NOMO-1 treated with DMSO at 0.1 percent for 48 hours (cell line): Measurements from ENCODE around the gene SRSF8.
A peak's percentile ranks its signal among the peaks of the same experiment; 100 is the strongest.
"Not testable (repeated sequence)": the region's sequence is repeated elsewhere in the genome, so short reads cannot be mapped to it uniquely, and the experiment has no call there.

Source experiments
- DNase-seq: peaks from one replicate; lab custom pipeline; 2025; ENCODE audit not compliant: unreplicated experiment; lab: John Stamatoyannopoulos, UW

The SRSF8 gene

GRCh38 chr11:95093548-95093947 is 26.8 kb downstream of the SRSF8 start:
- DNase-seq, result peak; percentile 10

DNA sequence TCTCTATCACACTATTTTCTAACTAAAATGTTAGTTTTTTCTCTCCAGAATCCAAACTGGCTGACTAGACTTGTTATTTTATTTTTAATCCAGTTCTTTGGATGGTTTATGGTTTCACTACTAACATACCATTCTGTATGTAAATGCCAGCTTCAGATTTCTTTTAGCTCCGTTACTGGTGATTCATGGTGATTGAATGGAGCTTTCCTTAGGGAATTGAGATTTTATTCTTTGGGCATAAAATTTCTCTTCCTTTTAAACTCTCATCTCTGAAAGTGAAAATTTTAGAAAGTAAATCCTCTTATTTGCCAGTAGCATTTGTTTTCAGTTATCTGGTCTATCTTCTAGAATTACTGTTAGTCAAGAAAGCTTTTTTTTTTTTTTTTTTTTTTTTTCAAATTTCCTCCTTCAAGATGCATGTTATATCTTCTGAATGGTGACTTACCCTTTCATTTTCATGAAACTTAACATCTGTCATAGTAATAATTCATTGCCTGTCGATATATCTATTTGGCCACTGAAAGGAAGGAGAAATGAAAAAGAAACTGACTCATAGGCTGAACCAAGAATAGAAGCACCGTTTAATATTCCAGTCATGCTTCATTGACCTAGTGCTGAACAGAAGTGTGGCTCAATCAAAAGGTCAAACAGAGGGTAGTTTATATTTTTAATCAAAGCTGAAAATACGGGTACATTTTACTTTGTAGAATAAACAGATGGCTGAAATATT is 29.3 kb downstream of the SRSF8 start:
- DNase-seq, result peak; percentile 76

- DNase-seq, result no peak
These were observed 30.5 kb downstream of the SRSF8 start for GRCh38 chr11:95097209-95097608.

GRCh38 chr11:95098826-95099225 is 32.1 kb downstream of the SRSF8 start:
- DNase-seq, result no peak

DNA sequence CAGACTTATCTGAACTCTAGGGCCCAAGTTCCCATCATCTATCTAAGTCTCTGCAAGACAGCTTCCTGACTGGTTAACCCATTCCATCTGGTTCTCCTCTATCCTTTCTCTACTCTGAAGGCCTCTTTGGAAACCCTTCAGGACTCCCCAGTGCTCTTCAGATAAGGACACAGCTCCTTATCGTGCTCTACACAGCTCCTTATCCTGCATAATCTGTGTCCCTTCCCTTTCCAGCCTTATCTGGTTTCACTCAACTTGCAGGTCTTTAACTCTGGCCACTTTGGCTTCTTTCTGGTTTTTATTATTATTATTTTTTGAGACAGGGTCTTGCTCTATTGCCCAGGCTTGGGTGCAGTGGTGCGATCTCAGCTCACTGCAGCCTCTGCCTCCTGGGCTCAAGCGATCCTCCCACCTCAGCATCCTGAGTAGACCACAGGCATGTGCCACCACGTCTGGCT is 33.5 kb downstream of the SRSF8 start:
- DNase-seq, result no peak

GRCh38 chr11:95100856-95101507 is 34.3 kb downstream of the SRSF8 start:
- DNase-seq, result no peak

DNA sequence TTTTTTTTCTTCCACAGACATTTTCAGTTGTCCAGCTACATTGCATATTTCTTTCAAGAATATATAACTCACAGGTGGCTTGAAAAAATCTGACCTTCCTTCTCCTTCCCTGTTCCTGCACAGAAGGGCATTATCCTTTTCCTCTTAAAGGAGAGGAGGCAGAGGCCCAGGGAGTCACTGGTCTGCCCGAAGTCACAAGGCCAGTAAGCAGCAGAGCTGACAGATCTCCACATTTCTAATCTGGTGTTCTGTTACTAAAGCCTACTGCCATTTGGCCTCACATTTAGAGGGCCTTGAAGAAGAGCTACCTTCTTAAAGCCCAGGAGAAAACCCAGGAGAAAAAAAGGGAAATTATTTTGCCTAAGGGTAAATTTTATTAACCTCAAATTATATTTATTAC is 35.2 kb downstream of the SRSF8 start:
- DNase-seq, result no peak

DNA sequence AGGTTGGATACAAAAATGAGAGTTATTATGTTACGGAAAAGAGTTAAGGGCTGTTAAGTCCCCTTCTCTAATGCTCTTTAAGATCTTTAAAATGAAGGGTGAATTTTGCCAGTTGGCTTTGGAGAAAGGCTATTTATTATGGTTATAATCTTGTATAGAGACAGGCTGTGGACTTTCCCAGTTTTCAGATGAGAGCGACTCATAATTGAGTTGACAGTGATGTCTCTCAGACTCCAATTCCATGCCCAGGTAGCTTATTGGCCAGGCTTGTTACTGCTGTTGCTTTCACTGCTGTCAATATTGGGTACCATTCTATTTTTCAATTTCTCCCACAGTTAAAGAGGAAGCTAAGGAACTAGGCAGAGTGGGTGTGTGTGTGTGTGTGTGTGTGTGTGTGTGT is 36.0 kb downstream of the SRSF8 start:
- no peak for DNase-seq

- no peak for DNase-seq
These were observed 37.0 kb downstream of the SRSF8 start for GRCh38 chr11:95103701-95104100.

GRCh38 chr11:95104121-95104830 is 37.6 kb downstream of the SRSF8 start:
- DNase-seq, result no peak

- DNase-seq, result no peak
These were observed 38.1 kb downstream of the SRSF8 start for GRCh38 chr11:95104856-95105255.

- DNase-seq, result no peak
These were observed 41.5 kb downstream of the SRSF8 start for GRCh38 chr11:95108159-95108611.

DNA sequence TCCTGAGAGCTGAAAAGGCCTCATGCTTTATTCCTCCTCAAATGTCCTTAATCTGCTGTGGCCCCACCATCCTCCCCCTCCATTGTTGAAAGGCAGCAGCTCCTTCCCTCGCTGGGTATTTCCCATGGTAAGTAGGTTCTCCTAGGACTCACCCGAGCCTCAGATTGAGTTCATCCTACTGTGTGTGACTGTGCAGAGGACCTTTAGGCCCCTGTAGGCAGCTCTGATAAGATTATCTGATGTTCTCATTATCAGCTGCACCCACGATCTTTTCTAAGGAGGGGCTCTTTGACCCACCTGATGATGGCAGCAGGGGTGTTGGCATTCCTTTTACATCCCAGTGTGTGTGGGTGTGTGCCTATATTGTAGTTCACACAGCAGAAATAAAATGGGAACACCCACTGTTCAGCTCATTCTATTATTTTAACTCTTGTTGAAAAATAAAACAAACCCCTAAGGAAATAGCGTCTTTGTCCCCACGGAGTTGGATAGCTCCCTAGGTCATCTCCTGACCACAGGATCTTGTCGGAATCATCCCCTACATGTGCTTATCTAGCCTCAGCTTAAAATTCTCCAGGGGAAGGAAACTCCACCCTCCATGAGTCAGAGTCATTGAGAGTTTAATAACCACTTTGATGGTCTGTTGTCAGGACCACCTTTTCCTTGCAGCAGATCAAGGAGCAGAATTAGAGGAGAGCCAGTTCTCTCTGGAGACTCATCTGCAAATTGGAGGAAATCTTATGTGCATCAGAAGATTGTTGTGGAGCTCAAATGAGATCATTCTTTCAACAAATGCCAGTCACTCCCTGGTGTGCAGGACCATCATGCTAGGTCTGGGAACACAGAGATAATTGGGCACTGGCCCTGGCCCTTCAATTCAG is 42.2 kb downstream of the SRSF8 start:
- DNase-seq, result no peak

DNA sequence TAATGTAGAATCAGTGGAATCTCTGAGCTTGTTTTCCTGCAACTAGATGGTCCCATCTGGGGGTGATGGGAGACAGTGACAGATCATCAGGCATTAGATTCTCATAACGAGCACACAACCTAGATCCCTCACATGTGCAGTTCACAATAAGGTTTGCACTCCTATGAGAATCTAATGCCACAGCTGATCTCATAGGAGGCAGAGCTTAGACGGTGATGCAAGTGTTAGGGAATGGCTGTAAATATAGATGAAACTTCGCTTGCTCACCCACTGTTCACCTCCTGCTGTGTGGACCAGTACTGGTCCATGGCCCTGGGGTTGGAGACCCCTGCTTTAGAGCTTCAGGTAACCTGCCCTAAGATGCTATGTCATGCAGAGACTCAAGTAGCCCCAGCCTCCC is 44.8 kb downstream of the SRSF8 start:
- DNase-seq, result not testable (repeated sequence)

- DNase-seq, result no peak
These were observed 45.3 kb downstream of the SRSF8 start for GRCh38 chr11:95111923-95112540.

DNA sequence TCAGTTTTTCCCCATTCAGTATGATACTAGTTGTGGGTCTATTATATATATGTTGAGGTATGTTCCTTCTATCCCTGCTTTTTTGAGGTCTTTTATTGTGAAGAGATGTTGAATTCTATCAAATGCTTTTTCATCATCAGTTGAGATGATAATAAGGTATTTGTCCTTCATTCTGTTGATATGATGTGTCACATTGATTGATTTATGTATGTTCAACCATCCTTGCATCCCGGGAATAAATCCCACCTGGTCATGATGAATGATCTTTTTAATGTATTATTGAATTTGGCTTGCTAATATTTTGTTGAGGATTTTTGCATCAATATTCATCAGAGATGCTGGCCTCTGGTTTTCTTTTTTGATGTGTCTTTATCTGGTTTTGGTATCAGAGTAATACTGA is 48.9 kb downstream of the SRSF8 start:
- no peak for DNase-seq

GRCh38 chr11:95119361-95120060 is 52.8 kb downstream of the SRSF8 start:
- DNase-seq, result no peak
